IPS DF 6.9 (cell line): ENCODE results near the gene RSF1.
A peak's percentile ranks its signal among the peaks of the same experiment; 100 is the strongest.

Source experiments
- DNase-seq: peaks from one replicate; pipeline ENCODE4 v3.0.0-alpha.2; 2013; ENCODE audit warnings: low read depth, low spot score
- H3K27ac ChIP-seq: one replicate; pipeline ENCODE4 v1.5.1; 2013; ENCODE audit warnings: low read length, control low read depth
- H3K27me3 ChIP-seq: 2 replicates; pipeline ENCODE4 v1.6.1; 2013; ENCODE audit warnings: mild to moderate bottlenecking, low read length; ENCODE audit not compliant: control insufficient read depth, insufficient read depth
- H3K36me3 ChIP-seq: 2 replicates; pipeline ENCODE4 v1.6.1; 2013; ENCODE audit warnings: low read length; ENCODE audit not compliant: control insufficient read depth, insufficient read depth
- H3K4me1 ChIP-seq: 2 replicates; pipeline ENCODE4 v1.6.1; 2013; ENCODE audit warnings: low read length; ENCODE audit not compliant: control insufficient read depth, insufficient read depth
- H3K4me3 ChIP-seq: 2 replicates; pipeline ENCODE4 v1.5.1; 2013; ENCODE audit warnings: mild to moderate bottlenecking, low read length
- H3K9me3 ChIP-seq: 2 replicates; pipeline ENCODE4 v1.6.1; 2013; ENCODE audit warnings: low read length, inconsistent platforms; ENCODE audit not compliant: control insufficient read depth, insufficient read depth
- WGBS: extraction: QIAGEN DNeasy Blood & Tissue Kit; methylation state at CpG from one replicate; pipeline ENCODE4 v1.1.7; 2013; ENCODE audit warnings: mixed read lengths, missing lambda C conversion rate; ENCODE audit not compliant: insufficient read length, insufficient coverage; 5-methylcytosine and 5-hydroxymethylcytosine counted together

Gene RSF1

DNA sequence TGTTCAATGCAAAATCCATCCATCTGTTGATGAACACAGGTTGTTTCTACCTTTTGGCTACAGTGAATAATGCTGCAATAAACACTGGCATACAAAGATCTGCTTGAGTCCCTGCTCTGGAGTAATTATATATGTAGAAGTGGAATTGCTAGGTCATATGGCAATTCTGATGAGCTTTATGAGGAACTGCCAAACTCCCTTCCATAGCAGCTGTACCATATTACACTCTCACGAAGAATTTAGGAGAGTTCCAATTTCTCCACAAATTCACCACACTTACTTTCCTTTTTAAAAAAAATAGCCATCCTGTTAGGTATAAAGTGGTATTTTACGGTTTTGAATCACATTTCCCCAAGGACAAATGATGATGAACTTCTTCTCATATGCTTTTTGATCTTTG is 62.2 kb downstream of the RSF1 start:
- H3K36me3 ChIP-seq: no peaks in the 10 kb centered on the region; the same call in 1 of the 2 replicates
- WGBS: no CpG with 5 or more reads among the region's 2 CpGs
- DNase-seq: no peak
- H3K9me3 ChIP-seq: no peaks in the 10 kb centered on the region
- H3K27me3 ChIP-seq: no peaks in the 10 kb centered on the region
- H3K27ac ChIP-seq: no peak overlapping the region
- no peak overlapping the region for H3K4me3 ChIP-seq
- no peaks in the 10 kb centered on the region; the same call in 1 of the 2 replicates for H3K4me1 ChIP-seq

DNA sequence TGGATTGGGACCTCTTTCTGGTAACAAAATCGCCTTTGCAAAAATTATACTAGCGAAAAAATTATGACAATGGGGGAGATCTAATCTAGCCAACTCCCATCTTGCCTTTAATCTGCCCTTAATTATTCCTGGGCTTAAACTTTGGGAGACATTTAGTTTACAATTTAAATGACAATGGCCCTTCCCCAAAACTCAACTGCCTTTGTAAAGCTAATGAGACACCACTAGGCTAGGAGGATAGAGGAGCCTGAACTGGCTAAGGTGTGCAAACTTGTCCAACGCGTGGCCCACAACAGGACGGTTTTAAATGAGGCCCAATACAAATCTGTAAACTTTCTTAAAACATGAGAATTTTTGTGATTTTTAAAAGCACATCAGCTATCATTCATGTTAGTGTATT is 67.3 kb downstream of the RSF1 start:
- no peak overlapping the region for H3K27ac ChIP-seq
- no peaks in the 10 kb centered on the region for H3K9me3 ChIP-seq
- no peak overlapping the region for H3K4me3 ChIP-seq
- no peaks in the 10 kb centered on the region for H3K36me3 ChIP-seq
- WGBS: no CpG with 5 or more reads among the region's 5 CpGs
- peaks cover 4% of the 10 kb centered on the region for H3K4me1 ChIP-seq
- peak; percentile 35 for DNase-seq
- no peaks in the 10 kb centered on the region for H3K27me3 ChIP-seq

DNA sequence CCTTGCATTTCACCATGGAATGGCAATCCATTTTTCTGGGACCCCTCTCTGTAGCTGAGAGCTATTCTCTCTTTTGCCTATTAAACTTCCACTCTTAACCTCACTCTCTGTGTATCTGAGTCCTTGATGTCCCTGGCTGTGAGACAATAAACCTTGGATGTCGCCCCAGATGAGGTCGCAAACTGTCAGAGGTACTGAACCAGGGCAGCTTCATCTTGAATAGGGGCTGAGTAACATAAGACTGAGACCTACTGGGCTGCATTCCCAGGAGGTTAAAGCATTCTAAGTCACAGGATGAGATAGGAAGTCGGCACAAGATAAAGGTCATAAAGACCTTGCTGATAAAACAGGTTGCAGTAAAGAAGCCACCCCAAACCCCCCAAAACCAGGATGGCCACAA is 68.0 kb downstream of the RSF1 start:
- Histone ChIP-seq H3K9me3 (no peaks in the 10 kb centered on the region), H3K27ac (no peak overlapping the region), H3K4me1 (peaks cover 4% of the 10 kb centered on the region), H3K36me3 (no peaks in the 10 kb centered on the region), H3K27me3 (no peaks in the 10 kb centered on the region), H3K4me3 (no peak overlapping the region)
- no peak for DNase-seq
- no CpG with 5 or more reads among the region's 3 CpGs for WGBS

DNA sequence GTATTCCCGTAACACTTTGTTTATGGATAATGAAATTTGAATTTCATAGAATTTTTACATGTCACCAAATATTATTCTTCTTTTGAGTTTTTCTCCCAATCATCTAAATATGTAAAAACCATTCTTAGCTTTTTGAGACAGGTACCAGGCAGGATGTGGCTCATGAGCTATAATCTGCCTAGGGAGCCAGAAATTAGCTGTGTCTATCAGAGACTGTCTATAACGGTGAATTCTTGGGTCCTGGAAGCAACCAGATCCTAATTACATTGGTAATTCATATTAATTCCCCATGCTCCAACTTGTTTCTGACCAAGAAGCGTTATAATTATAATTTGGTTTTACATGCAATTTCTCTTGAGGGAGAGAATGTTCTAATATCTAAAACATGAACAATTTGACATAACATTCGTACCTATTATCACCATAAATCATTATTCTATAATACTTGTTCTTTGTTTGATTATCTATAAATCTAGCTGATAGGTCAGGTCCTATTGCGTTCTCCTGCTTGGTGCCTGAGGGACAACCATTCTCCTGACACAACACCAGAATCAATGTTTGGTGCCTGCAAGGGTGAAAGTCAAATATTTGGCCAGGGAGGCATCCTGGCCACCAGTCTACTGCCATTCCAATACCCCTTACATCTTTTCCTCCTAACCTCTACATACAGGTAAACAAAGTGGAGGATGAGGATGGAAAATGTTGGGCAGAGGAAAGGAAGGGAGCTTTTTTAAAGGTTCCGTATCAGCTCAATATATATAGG is 69.9 kb downstream of the RSF1 start:
- no peak overlapping the region for H3K4me3 ChIP-seq
- H3K4me1 ChIP-seq: peaks cover 4% of the 10 kb centered on the region
- H3K9me3 ChIP-seq: no peaks in the 10 kb centered on the region
- H3K27me3 ChIP-seq: no peaks in the 10 kb centered on the region
- H3K36me3 ChIP-seq: no peaks in the 10 kb centered on the region
- 100% methylated on average over 1 of the region's 6 CpGs for WGBS
- no peak overlapping the region for H3K27ac ChIP-seq
- no peak for DNase-seq

- Histone ChIP-seq H3K36me3 (no peaks in the 10 kb centered on the region; the same call in 1 of the 2 replicates), H3K4me3 (no peak overlapping the region), H3K27me3 (no peaks in the 10 kb centered on the region), H3K27ac (no peak overlapping the region), H3K9me3 (no peaks in the 10 kb centered on the region), H3K4me1 (peaks cover 4% of the 10 kb centered on the region)
- WGBS: no CpG with 5 or more reads among the region's 5 CpGs
- DNase-seq: no peak
These were observed 71.3 kb downstream of the RSF1 start for GRCh38 chr11:77749232-77749631.

GRCh38 chr11:77748266-77748665 is 72.3 kb downstream of the RSF1 start:
- DNase-seq: no peak
- H3K27me3 ChIP-seq: no peaks in the 10 kb centered on the region
- WGBS: no CpG with 5 or more reads among the region's 5 CpGs
- peaks cover 4% of the 10 kb centered on the region; the same call in 1 of the 2 replicates for H3K4me1 ChIP-seq
- H3K27ac ChIP-seq: no peak overlapping the region
- H3K9me3 ChIP-seq: no peaks in the 10 kb centered on the region
- H3K36me3 ChIP-seq: no peaks in the 10 kb centered on the region; the same call in 1 of the 2 replicates
- no peak overlapping the region for H3K4me3 ChIP-seq

- no peak overlapping the region for H3K4me3 ChIP-seq
- no peaks in the 10 kb centered on the region; the same call in 1 of the 2 replicates for H3K36me3 ChIP-seq
- DNase-seq: no peak
- no peaks in the 10 kb centered on the region for H3K27me3 ChIP-seq
- H3K9me3 ChIP-seq: no peaks in the 10 kb centered on the region
- H3K4me1 ChIP-seq: peaks cover 4% of the 10 kb centered on the region; the same call in 1 of the 2 replicates
- H3K27ac ChIP-seq: no peak overlapping the region
- WGBS: no CpG with 5 or more reads among the region's 3 CpGs
These were observed 73.0 kb downstream of the RSF1 start for GRCh38 chr11:77747381-77747969.

- Histone ChIP-seq H3K9me3 (no peaks in the 10 kb centered on the region; the same call in 1 of the 2 replicates), H3K27ac (no peak overlapping the region), H3K36me3 (peaks cover 6% of the 10 kb centered on the region; the same call in 1 of the 2 replicates), H3K4me1 (no peaks in the 10 kb centered on the region), H3K27me3 (no peaks in the 10 kb centered on the region), H3K4me3 (no peak overlapping the region)
- no peak for DNase-seq
- 100% methylated on average over 2 of the region's 2 CpGs for WGBS
These were observed 84.0 kb downstream of the RSF1 start for GRCh38 chr11:77736473-77736872.

GRCh38 chr11:77734890-77735289 is 85.6 kb downstream of the RSF1 start:
- peaks cover 6% of the 10 kb centered on the region; the same call in 1 of the 2 replicates for H3K36me3 ChIP-seq
- H3K4me3 ChIP-seq: no peak overlapping the region
- H3K9me3 ChIP-seq: peaks cover 1% of the 10 kb centered on the region
- no peaks in the 10 kb centered on the region for H3K27me3 ChIP-seq
- no peaks in the 10 kb centered on the region for H3K4me1 ChIP-seq
- no CpG with 5 or more reads among the region's 26 CpGs for WGBS
- H3K27ac ChIP-seq: no peak overlapping the region
- DNase-seq: no peak

DNA sequence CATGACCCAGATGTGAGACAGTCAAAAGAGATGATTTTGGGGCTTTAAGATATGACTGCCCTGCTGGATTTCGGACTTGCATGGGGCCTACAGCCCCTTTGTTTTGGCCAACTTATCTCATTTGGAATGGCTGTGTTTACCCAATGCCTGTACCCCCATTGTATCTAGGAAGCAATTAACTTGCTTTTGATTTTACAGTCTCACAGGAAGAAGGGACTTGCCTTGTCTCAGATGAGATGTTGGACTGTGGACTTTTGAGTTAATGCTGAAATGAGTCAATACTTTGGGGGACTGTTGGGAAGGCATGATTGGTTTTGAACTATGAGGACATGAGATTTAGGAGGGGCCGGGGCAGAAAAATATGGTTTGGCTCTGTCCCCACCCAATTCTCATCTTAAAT is 88.4 kb downstream of the RSF1 start:
- no peak for DNase-seq
- Histone ChIP-seq H3K4me1 (no peaks in the 10 kb centered on the region), H3K4me3 (no peak overlapping the region), H3K9me3 (peaks cover 1% of the 10 kb centered on the region), H3K27me3 (no peaks in the 10 kb centered on the region), H3K36me3 (peaks cover 6% of the 10 kb centered on the region; the same call in 1 of the 2 replicates), H3K27ac (no peak overlapping the region)
- no CpG with 5 or more reads among the region's 2 CpGs for WGBS
